Stimulated activated CD4-positive, alpha-beta T cell treated with anti-CD3 and anti-CD28 coated beads, TNF-alpha, amount 100 ng/mL, for 4 hours (primary cell): ENCODE measurements around the gene A4GALT.

ENCODE experiments used
- DNase-seq, 3 experiments: peaks; one replicate each; pipeline ENCODE4 v3.0.0-alpha.2; 2020; ENCODE audit warnings: low read depth in 3 of 3

A4GALT gene

DNA sequence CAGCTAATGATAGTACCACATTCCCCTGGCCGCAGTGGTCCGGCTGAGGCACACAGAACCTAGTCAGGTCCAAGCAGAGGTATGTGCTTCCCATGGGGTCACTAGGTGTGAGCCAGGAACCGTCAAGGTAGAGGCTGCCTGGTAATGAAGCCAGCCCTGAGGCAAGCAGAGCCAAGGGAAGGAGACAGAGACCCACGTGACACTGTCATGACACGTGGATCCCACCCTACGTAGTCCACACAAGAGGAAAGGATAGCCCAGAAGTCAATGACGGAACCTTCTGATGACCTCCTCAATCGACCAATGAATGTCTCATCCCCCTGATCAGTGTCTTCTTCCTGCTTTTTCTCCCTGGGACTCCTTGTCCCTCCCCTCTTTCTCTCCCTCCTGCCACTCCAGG is 19.0 kb downstream of the A4GALT start:
- no peak for DNase-seq

DNA sequence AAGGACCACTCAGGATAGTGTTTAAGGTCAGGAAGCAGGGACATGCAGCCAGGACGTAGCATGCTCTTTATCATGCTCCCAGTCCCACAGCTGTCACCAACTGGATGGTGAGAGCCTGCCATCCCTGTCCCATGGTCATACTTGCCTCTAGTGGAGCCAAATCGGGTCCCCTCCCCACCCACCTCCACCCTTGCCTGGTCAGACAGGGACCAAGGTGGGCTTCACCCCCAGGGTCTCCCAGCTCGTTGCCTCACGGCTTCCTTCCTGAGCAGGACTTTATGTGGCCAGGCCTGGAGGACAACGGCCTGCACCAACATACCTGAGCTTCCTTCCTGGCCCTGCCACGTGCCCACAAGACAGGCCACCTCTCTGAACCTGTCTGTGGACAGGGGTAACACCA is 19.8 kb downstream of the A4GALT start:
- DNase-seq = no peak

DNA sequence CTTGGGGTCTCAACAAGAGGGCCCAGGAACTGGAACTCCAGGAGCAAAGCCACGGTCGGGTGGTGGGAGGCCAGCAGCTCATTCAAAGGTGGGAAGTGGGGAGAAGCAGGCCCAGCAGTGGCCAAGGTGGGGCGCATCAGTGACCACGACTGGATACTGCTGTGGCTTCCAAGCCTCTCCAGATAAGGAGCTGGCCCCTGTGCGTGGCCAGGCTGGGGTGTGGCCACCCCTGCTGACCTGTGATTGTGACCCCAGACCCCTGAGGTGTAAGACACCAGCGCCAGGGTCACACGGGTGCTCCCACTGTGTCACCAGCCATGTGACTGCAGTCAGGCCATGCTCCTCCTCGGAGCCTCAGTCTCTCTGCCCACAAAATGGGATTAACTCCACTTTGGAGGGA is 20.3 kb downstream of the A4GALT start:
- DNase-seq = no peak

DNA sequence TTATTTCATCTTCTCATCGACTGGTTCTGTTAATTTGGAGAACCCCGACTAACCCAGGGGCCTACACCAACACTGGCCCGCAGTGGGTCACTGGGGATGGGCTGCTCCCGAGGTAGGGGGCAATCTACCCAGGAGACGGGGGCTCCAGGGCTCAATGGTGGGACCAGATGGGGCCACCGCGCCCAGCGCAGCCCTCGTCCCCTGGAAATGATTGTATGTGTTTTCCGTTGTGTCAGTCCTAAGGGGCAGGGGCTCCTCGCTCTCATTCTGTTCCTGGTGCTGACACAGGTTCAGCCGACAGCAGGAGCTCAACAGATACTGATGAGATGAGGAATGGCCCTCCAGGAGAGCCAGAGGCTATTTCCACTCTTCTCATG is 20.7 kb downstream of the A4GALT start:
- DNase-seq = no peak

DNA sequence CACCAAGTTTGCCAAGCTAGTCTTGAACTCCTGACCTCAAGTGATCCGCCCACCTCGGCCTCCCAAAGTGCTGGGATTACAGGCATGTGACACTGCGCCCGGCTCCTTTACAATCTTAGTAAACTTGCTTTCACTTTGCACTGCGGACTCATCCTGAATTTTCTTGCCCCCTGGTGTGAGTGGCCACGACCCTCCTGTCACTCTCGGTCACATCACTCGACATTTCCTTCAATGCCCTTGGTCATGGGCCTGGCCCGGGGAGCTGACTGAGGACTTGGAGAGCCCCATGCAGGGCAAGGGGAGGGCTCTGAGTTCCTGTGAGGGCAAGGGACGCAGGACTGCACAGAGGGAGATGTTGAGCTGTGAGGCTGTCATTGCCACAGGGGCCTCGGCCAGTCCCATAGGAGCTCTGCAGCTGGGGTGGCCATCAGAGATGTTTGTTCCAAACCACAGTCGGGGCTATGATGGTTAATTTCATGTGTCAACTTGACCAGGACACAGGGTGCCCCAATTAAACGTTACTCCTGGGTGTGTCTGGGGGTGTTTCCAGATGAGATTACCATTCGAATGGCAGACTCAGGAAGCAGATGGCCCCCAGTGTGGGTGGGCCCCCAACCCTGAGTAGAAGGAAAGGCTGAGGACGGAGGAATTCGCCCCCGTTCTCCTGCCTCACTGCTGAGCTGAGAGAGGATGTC is 21.2 kb downstream of the A4GALT start:
- no peak for DNase-seq

DNA sequence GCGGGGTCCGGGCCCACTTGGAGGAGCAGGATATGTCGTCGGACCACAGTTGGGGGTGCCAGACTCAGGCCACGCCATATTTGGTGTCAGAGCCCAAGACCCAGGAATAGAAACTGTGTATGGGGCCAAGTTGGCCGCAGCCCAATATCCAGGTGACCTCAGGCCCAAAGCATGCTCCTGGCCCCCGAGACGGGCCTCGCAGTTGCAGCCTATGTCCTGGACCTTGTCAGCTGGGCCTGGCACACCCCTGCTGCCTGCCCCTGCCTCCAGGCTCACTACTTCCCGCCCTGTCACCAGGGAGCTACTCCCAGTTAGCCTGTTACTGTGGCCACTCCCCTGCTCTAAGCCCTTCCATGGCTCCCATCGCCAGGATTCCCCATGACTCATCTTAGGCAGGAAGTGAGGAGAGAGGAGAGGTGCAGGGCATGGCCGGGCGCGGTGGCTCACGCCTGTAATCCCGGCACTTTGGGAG is 23.1 kb downstream of the A4GALT start:
- DNase-seq = no peak

DNA sequence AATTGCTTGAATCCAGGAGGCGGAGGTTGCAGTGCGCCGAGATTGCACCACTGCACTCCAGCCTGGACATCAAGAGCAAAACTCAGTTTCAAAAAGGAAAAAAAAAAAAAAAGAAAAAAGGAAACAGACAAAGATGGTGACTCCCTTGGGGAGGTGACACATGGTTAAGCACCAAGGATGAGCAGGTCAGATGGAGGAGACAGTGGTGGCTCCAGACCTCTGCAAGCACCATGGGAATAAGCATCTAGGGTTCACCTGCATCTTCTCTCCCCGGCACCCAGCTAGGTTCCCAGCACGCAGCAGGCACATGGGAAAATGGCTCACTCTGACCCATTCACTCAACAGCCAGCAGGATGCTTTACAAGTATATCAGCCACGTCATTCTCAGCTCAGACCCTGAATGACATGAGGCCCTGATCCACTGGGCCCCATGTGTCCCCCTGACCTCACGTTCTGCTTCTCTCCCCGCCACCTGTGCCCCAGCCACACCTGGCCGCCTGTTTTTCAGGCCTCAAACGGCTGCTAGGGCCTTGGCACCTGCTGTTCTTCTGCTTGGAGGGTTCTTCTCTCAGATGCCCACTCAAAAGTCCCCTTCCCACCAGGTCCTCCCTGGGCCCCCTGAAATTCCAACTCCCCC is 24.2 kb downstream of the A4GALT start:
- no peak for DNase-seq

DNA sequence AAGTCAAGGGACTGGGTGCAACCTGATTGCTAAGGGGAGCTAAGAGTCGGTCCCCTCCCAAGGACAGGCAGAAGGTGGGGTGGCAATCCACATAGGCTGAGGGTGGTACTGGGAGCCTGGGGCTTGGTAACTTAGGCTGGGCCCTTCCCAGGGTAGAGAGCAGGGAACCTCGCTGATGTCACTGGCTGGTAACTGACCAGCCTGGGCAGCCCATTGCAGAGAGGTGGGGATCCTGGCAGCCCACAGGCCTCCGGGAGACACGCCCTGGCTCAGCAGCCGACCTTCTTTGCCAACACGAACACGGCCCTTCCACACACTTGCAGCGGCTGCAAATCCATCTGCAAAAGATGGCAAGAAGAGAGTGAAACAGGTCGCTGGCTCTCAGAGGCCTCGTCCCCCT is 25.4 kb downstream of the A4GALT start:
- no peak for DNase-seq

DNA sequence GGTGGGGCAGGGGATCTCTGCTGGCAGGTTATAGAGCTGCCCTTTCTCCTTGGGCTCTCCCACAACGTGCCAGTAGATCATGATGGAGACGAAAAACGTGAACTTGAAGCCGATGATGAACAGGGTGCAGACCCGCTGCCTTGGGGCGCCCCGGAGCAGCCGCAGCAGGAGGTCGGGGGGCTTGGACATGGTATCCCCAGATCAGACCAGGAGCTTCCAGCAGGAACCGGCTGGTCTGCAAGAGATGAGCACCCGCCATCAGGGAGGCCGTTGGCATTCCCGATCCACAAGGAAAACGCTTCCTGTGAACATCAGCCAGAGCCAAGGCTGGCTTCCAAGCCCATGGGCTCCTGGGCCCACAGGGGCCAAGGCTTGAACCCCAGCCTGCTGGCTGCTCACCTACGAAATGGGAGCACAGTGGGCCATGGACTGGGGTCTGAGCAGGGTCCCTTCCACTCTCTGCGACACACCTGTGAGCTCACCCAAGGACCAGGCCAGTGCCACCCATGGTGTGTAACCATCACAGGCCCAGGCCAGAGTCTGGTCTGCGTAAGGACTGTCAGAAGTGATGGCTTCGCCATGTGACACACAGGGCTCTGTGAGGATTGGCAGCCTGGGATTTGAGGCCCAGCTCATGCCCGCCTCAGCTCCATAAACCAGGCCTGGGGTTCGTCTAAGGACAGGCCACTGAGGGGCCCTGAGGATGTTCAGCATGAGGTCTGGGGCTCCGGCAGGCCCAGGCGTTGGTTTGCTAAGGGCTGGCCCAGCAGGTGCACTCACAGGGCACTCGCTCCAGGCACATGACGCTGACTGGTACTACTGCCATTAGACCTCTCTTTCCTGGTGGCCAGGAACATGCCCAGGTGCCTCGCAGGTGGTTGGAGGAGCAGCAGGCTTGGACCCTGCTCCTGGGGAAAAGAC is 26.6 kb downstream of the A4GALT start:
- DNase-seq = no peak

DNA sequence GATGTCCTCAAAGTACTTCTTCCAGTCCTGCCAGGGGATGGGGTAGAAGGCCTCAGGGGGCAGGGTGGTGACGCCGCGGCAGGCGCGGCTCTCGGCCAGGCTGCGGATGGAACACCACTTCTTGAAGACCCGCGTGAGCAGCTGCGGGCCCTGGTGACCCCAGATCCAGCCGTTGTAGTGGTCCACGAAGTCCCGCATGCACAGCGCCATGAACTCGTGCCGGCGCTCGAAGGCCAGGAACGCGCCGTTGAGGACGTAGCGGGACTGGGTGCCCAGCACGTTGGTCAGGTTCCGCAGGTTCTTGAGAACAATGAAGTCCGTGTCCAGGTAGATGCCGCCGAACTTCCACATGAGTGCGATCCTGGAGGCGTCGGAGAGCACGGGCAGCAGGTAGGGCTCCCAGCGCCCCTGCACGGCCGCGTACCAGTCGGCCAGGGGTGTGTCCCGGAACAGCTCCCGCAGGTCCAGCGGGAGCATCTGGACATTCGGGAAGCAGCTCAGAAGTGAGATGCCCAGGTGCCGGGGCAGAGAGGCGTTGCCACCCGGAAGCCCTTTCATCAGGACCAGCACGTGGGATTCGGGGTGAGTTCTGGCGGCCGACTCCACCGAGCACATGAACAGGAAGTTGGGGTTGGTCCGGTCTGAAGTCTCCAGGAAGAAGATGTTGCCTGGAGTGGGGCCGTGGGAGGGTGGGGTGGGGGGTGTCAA is 27.5 kb downstream of the A4GALT start:
- no peak for DNase-seq

DNA sequence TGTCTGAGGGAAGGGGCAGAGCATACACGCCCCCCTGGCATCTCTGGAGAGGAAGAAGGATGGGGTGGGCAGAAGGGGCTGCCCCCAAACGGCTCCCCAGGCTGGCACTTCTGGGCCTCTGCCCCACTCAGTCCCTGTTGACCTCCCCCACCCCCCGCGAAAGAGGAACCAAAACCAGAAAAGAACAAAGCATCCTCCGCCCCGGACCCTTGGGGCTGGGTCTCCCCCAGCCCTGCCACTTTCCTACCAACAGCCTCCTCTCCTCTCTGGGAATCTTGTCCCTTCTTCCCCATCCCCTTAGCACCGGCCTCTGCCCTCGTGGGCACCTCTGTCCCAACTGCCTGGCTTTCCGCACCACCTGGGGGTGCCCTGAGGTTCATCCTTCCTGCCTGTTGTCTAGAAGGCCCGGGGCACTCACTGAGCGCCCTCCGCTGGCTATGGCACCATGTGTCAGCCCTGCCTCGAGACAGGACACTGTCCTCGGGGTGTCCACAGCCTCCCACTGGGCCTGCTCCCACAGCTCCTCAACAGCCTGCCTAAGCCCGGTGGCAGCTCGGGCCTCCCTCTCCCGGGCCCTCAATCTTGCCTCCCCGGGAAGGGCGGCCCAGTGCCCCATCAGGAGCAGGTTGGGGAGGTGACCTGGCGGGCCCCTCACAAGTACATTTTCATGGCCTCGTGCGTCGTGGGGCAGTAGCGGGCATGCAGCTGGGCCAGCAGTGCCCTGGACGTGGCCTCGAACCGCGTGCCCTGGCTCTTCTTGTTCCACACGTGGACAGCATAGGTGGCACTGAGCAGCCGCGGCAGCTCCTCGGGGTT is 28.2 kb downstream of the A4GALT start:
- no peak for DNase-seq

DNA sequence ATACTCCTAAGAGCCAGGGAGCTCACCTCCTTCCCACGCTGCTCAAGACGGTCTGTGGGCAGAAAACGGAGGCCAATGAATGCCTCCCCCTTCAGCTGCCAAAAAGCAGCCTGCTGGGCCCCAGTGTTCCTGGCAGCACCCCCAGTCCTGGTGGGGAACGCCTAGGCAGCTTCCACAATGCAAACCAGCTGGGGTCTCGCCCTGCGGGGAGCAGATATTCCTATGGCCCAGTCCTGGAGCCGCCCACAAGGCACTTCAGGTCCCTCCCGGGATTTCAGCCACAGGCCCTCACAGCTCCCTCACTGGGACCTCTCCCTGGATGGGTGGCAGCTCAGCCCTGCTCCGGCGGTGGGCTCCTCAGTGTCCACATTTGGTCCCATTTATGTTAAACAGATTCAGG is 29.2 kb downstream of the A4GALT start:
- DNase-seq = no peak

DNA sequence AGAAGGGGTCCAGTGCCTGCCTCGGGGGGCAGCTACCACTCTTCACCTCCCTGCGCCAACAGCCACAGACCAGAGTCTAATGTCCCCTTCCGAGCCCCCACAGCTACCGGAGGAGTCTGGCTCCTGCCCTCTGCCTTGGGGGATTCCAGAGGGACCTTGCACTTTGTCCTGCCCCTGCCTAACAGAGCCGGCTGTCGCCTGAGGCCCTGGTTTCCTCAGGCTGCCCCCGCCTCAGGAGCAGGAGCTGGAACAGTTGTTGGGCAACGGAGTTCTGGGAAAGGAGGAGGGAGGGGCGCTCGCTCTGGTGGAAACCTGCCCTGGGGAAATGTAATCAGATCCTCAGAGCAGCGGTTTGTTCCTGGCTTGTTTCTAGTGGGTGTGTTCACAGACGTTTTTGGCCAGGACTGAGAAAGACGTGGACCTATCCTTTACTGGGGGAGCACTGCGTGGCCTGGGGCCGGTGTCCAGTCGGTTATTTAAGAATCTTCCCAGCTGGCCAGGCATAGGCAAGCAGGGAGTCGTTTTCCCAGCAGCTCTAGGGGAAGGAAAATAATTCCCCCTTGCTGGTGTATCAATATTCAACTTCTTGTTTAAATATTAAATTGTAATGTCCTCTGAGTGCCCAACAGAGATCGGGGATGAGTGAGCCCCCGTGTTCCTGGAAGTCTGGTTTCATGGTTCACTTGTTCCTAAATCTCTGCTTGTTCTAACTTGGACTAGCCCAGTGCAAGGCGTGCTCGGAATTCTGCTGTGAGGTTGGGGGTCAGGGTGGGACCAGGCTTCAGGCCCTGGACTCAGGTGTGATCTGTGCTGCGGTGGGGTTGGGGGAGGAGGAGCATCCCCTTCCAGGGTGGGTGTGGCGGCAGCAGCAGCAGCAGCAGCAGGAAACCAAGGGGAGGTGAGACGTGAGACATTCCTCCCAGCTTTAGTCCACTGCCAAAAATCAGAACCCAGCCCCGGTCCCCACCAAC is 32.1 kb downstream of the A4GALT start:
- DNase-seq = no peak

DNA sequence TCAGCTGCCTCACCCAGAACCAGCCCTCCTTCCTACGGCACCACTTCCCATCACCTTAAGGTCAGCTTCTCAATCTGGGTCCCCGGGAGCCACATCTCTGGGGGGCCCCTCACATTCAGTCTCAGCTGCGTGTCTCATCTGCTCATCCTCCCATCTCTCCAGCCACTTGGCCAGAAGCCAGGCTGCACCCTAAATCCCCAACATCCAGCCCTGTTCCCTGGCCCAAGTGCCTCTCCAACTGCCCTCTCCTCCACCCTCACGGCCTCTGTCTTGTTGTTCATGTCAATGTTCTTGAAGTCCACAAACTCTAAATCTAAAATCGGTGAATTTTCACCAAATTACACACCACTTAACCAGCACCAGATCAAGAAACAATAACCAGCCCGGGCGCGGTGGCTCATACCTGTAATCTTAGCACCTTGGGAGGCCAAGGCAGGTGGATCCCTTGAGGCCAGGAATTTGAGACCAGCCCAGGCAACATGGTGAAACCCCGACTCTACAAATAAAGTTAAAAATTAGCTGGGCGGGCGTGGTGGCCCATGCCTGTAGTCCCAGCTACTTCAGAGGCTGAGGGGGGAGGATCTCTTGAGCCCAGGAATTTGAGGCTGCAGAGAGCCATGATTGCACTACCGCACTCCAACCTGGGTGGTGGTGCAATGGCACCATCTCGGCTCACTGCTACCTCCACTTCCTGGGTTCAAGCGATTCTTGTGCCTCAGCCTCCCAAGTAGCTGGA is 33.7 kb downstream of the A4GALT start:
- no peak for DNase-seq

DNA sequence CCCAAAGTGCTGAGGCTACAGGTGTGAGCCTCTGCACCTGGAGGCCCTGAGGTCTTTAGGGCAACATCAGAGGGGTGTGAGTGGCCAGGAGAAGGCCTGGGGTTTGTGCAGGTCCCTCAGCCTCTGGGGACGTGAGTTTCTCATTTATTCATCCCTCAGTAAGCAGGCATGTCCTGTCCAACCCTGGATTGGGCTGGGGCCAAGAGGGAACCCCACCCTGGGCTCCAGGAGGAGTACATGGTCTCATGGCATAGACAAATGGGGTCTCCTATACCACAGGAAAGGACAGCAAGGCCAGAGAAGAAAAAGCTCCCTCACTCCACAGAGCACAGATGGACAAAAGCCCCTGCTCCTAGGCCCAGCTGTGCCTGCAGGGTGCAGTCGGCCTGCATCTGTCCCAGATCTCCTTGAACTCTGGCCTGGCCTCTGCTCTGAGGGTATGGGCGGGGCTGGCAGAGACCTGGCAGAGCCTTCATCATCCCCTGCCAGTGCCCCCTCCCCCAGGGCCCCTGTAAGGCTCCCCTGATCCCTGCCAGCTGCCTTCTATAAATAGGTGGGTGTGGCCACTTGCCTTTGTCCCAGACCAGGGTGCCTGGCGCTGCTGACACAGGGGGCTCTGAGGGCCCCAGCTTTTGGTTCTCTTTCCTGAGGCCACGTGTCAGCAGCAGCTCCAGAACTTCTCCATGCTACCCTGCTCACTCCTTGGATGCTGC is 34.6 kb downstream of the A4GALT start:
- no peak for DNase-seq

DNA sequence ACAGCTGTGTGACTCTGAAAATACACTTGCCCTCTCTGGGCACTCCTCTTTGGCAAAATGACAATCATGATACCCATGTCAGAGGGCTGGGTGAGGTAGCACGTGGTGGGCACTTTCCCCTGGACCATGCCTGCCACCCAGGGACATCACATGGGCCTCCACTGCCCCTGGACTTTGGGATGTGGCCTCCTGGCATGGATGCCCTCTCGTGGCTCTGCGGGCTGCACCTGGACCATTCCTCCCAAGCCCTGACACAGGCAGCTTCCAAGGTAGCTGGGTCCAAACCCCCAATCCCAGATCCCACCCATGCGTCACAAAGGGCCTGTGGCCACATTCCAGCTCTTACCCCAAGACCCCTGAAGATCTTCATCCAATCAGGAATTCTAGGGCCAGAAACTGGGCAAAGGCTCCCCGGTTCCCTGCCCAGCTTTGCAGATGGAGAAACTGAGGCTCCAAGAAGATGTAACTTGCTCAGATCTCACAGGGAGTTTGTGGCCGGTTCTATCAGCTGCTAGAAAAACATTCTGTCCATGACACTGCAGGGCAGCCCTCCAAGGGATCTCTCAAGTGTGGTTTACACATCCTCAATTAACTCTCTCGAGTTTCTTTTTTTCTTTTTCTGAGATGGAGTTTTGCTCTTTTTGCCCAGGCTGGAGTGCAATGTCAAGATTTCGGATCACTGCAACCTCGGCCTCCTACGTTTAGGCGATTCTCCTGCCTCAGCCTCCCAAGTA is 36.0 kb downstream of the A4GALT start:
- DNase-seq = no peak

DNA sequence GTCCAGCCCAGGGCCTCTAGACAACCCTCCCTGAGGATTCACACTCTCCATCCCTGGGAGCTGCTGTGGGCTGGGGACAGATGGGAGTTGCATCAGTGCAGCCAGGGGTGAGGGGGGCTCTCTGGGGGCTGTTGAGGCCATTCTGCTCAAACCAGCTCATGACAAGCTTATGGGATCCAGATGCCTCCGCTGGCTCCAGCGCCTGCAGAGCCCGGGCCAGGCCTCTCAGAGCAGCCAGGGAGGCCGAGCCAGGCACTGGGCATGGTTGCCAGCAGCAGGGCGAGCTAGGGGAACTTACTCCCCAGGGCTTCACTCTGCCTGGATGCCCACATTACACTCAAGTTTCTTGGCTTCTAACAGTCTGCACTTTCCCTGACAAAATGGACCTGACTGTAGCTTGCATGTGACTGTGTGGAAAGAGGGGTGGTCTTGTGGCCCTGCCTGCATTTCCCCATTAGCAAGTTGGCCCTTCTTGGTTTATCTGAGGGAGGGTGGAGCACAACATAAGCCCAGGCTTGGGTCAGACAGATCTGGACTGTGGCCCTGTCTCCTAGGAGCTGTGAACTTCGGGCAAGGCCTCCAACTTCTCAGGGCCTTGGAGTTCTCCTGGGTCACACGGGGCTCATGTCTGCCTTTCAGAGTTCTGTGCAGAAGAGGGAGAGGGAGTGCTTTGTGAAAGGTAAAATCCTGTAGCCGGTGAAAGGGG is 36.9 kb downstream of the A4GALT start:
- no peak for DNase-seq
